Esophagus muscularis mucosa (tissue), 4 donors: Measurements from ENCODE around the gene ITPKC.

Experiments
- CTCF ChIP-seq, 3 experiments: fragments of 200-600 bp in 2 of 3; fragments of 450-650 bp in 1 of 3; sonication (generic) in 2 of 3; IDR thresholded peaks; one replicate each; pipeline ENCODE4 v1.5.1; 2017 to 2019; ENCODE audit warnings: antibody characterized with exemption in 3 of 3, mild to moderate bottlenecking in 2 of 3, moderate library complexity in 1 of 3
- EP300 ChIP-seq: sonication (generic); formaldehyde crosslinking; IDR thresholded peaks from one replicate; pipeline ENCODE4 v1.6.1; 2017; ENCODE audit warnings: antibody characterized with exemption
- POLR2A ChIP-seq: fragments of 450-650 bp; IDR thresholded peaks from one replicate; pipeline ENCODE4 v1.6.1; 2017; ENCODE audit warnings: antibody characterized with exemption, moderate library complexity, mild to moderate bottlenecking, low read depth

GRCh38 chr19:40667602-40668001 is 49.3 kb upstream of the ITPKC start:
- TF ChIP-seq CTCF (IDR thresholded peaks at IDR 0.05) (no peak), EP300 (no peak), POLR2A (no peak)
